Astrocyte of the cerebellum (primary cell): ENCODE results near the gene OR6Q1.

Experiments
- DNase-seq: peaks from one replicate; pipeline ENCODE4 v3.0.0-alpha.2; 2011; ENCODE audit warnings: low read depth
- H3K4me3 ChIP-seq: 2 replicates; pipeline ENCODE4 v1.5.1; 2011; ENCODE audit warnings: mild to moderate bottlenecking, low read depth, low read length, moderate library complexity
- CTCF ChIP-seq: IDR thresholded peaks from 2 replicates; pipeline ENCODE4 v1.5.1; 2012; ENCODE audit warnings: low read length, low read depth, moderate library complexity, mild to moderate bottlenecking; ENCODE audit errors: missing control alignments
- in situ Hi-C: cut with HindIII; loops from 2 replicates; pipeline ENCODE4 v1.10.0; 2017; ENCODE audit warnings: low sequenced_read_pairs

The OR6Q1 gene

GRCh38 chr11:58028687-58029411, 1.9 kb upstream of the OR6Q1 start:
- H3K4me3 ChIP-seq: no peak overlapping the region
- no peak for TF ChIP-seq CTCF
- in situ Hi-C loops: no loop called here
- DNase-seq: no peak

- no peak for DNase-seq
- H3K4me3 ChIP-seq: no peak overlapping the region
- in situ Hi-C loops: no loop called here
- no peak for TF ChIP-seq CTCF
Measured at GRCh38 chr11:58034471-58034870, 3.7 kb downstream of the OR6Q1 start.

GRCh38 chr11:58039589-58039988, 8.8 kb downstream of the OR6Q1 start:
- in situ Hi-C loops: no loop called here
- H3K4me3 ChIP-seq: no peak overlapping the region
- DNase-seq: no peak
- no peak for TF ChIP-seq CTCF

GRCh38 chr11:58043379-58043778, 12.6 kb downstream of the OR6Q1 start:
- TF ChIP-seq CTCF: no peak
- in situ Hi-C loops: no loop called here
- no peak for DNase-seq
- no peak overlapping the region for H3K4me3 ChIP-seq

- no peak overlapping the region for H3K4me3 ChIP-seq
- TF ChIP-seq CTCF: no peak
- in situ Hi-C loops: no loop called here
- DNase-seq: no peak
Measured at GRCh38 chr11:58046231-58046630, 15.5 kb downstream of the OR6Q1 start.

- TF ChIP-seq CTCF: no peak
- in situ Hi-C loops: no loop called here
- H3K4me3 ChIP-seq: no peak overlapping the region
- no peak for DNase-seq
Measured at GRCh38 chr11:58047818-58048217, 17.1 kb downstream of the OR6Q1 start.
